T-cell (primary cell): ENCODE data around the gene CACNA1S. TPM values are rescaled to one million over a fixed set of nuclear protein-coding genes. Genes with fewer than 3 reads are reported as not detected.

Experiments
- ATAC-seq, 4 experiments: fragments of 200-7000 bp in 3 of 4; fragments of 150-1000 bp in 1 of 4; cut with Tn5 transposase; replicated peaks in 1 of 4; 1 replicate in 3 of 4; 2 replicates in 1 of 4; pipeline ENCODE4 v1.10.0; 2021; ENCODE audit warnings: moderate library complexity in 3 of 4, mild to moderate bottlenecking in 2 of 4, moderate number of reproducible peaks in 1 of 4
- CTCF ChIA-PET, 2 donors: fragments of 300-600 bp; sonication (Branson Sonifier 250); formaldehyde crosslinking; loops; one replicate each; lab custom pipeline; 2022; ENCODE audit warnings: antibody characterized with exemption in 2 of 2; lab: Charles Lee
- POLR2A ChIA-PET, 2 donors: fragments of 300-600 bp; sonication (Branson Sonifier 250); formaldehyde crosslinking; loops; one replicate each; lab custom pipeline; 2022; ENCODE audit warnings: antibody characterized with exemption in 2 of 2; lab: Charles Lee
- DNase-seq, 35 experiments: peaks; one replicate each; pipeline versions ENCODE4 v3.0.0 to v3.0.0-alpha.2; 2013 to 2023
- H3K27ac ChIP-seq: one replicate; pipeline ENCODE4 v1.5.1; 2013; ENCODE audit warnings: low read length
- H3K27me3 ChIP-seq, 2 experiments: replicated peaks in 1 of 2; 1 replicate in 1 of 2; 2 replicates in 1 of 2; pipeline versions ENCODE4 v1.6.1 to v1.7.0; 2013; ENCODE audit warnings: low read length in 1 of 2, mixed read lengths in 1 of 2; ENCODE audit not compliant: control insufficient read depth in 2 of 2, insufficient read depth in 2 of 2; ENCODE audit errors: extremely low read depth in 1 of 2
- H3K36me3 ChIP-seq, 2 donors: 1 replicate in 1 of 2; 2 replicates in 1 of 2; pipeline versions ENCODE4 v1.6.1 to v1.7.0; 2013; ENCODE audit warnings: low read length in 1 of 2; ENCODE audit not compliant: control insufficient read depth in 2 of 2, insufficient read depth in 1 of 2; ENCODE audit errors: extremely low read depth in 1 of 2
- H3K4me1 ChIP-seq, 2 experiments: 1 replicate in 1 of 2; 2 replicates in 1 of 2; pipeline versions ENCODE4 v1.6.1 to v1.7.0; 2013; ENCODE audit warnings: low read length in 2 of 2, mixed read lengths in 1 of 2; ENCODE audit not compliant: insufficient read depth in 2 of 2, control insufficient read depth in 1 of 2; ENCODE audit errors: extremely low read depth in 1 of 2
- H3K4me3 ChIP-seq, 2 donors: 1 replicate in 1 of 2; 2 replicates in 1 of 2; pipeline versions ENCODE4 v1.5.1 to v1.7.0; 2013; ENCODE audit warnings: mild to moderate bottlenecking in 2 of 2, low read length in 1 of 2, moderate library complexity in 1 of 2; ENCODE audit not compliant: control insufficient read depth in 1 of 2; ENCODE audit errors: extremely low read depth in 1 of 2
- H3K9me3 ChIP-seq: 2 replicates; pipeline ENCODE4 v1.7.0; 2013
- H3K27ac Mint-ChIP-seq, 2 donors: one replicate each; pipeline ENCODE4 v1.8.0; 2020 to 2021; ENCODE audit warnings: mild to moderate bottlenecking in 2 of 2, mixed read lengths in 2 of 2
- H3K27me3 Mint-ChIP-seq, 2 donors: one replicate each; pipeline ENCODE4 v1.8.0; 2021 to 2022; ENCODE audit warnings: mixed read lengths in 2 of 2
- H3K36me3 Mint-ChIP-seq: one replicate; pipeline ENCODE4 v1.8.0; 2021; ENCODE audit warnings: mixed read lengths
- H3K4me1 Mint-ChIP-seq, 3 donors: one replicate each; pipeline ENCODE4 v1.8.0; 2020 to 2022; ENCODE audit warnings: mixed read lengths in 3 of 3, mild to moderate bottlenecking in 1 of 3
- H3K4me3 Mint-ChIP-seq, 3 donors: one replicate each; pipeline ENCODE4 v1.8.0; 2020 to 2022; ENCODE audit warnings: mild to moderate bottlenecking in 3 of 3, mixed read lengths in 3 of 3, moderate library complexity in 3 of 3
- H3K9me3 Mint-ChIP-seq, 3 donors: one replicate each; pipeline ENCODE4 v1.8.0; 2020 to 2022; ENCODE audit warnings: mixed read lengths in 3 of 3
- WGBS: methylation state at CpG from one replicate; pipeline ENCODE4 v1.1.5; 2013; ENCODE audit warnings: missing lambda C conversion rate; ENCODE audit not compliant: insufficient coverage; 5-methylcytosine and 5-hydroxymethylcytosine counted together
- total RNA-seq, 35 experiments: library from RNA in 6 of 35; stranded (reverse) in 6 of 35; fragments of 120-200 nt in 1 of 35; gene quantifications; one replicate each; pipeline versions ENCODE4 v1.2.1 to v1.2.4 and lab custom pipeline; 2013 to 2026

The CACNA1S gene
- total RNA-seq, 5 donors from 2014 or later (not counting 1 experiment from before 2014, with no cell fraction given) = not detected

GRCh38 chr1:201068976-201069375 is 43.2 kb downstream of the CACNA1S start:
- 92% methylated on average over 2 of the region's 4 CpGs for WGBS
- CTCF ChIA-PET = no interaction called here
- no peak for ATAC-seq

GRCh38 chr1:201066986-201067385 is 45.2 kb downstream of the CACNA1S start:
- H3K4me3 ChIP-seq = no peak overlapping the region
- H3K27ac ChIP-seq = no peak overlapping the region
- no peaks in the 10 kb centered on the region for H3K4me1 ChIP-seq
- 100% methylated on average over 1 of the region's 4 CpGs for WGBS
- no peaks in the 10 kb centered on the region for H3K36me3 Mint-ChIP-seq
- H3K9me3 Mint-ChIP-seq = no peaks in the 10 kb centered on the region
- no peaks in the 10 kb centered on the region for H3K9me3 ChIP-seq
- H3K4me3 Mint-ChIP-seq = no peak overlapping the region
- peaks cover 0 to 4% (median 0%) of the 10 kb centered on the region in 3 donors for H3K4me1 Mint-ChIP-seq
- ChIA-PET POLR2A (no interaction called here), CTCF (no interaction called here)
- H3K27me3 ChIP-seq = peaks cover 0 to 27% of the 10 kb centered on the region in 2 experiments
- DNase-seq (no peak), ATAC-seq (no peak)
- no peak overlapping the region for H3K27ac Mint-ChIP-seq
- no peaks in the 10 kb centered on the region for H3K36me3 ChIP-seq
- H3K27me3 Mint-ChIP-seq = peaks cover 3 to 8% of the 10 kb centered on the region in 2 donors

More at GRCh38 chr1:201068976-201069375, 43.2 kb downstream of the CACNA1S start:
- Mint-ChIP-seq H3K4me3 (no peak overlapping the region), H3K27ac (no peak overlapping the region), H3K4me1 (peaks cover 0 to 4% (median 0%) of the 10 kb centered on the region in 3 donors), H3K36me3 (no peaks in the 10 kb centered on the region), H3K9me3 (no peaks in the 10 kb centered on the region), H3K27me3 (peaks cover 3 to 8% of the 10 kb centered on the region in 2 donors)
- Histone ChIP-seq H3K4me1 (no peaks in the 10 kb centered on the region), H3K27ac (no peak overlapping the region), H3K4me3 (no peak overlapping the region), H3K27me3 (peaks cover 0 to 21% of the 10 kb centered on the region in 2 experiments), H3K9me3 (no peaks in the 10 kb centered on the region), H3K36me3 (no peaks in the 10 kb centered on the region)
- no peak for DNase-seq
- POLR2A ChIA-PET = no interaction called here

- Mint-ChIP-seq H3K36me3 (no peaks in the 10 kb centered on the region), H3K27me3 (peaks cover 3 to 8% of the 10 kb centered on the region in 2 donors), H3K9me3 (no peaks in the 10 kb centered on the region), H3K4me3 (no peak overlapping the region), H3K4me1 (no peaks in the 10 kb centered on the region), H3K27ac (no peak overlapping the region)
- Histone ChIP-seq H3K36me3 (no peaks in the 10 kb centered on the region), H3K27me3 (peaks cover 0 to 27% of the 10 kb centered on the region in 2 experiments), H3K9me3 (no peaks in the 10 kb centered on the region), H3K4me1 (no peaks in the 10 kb centered on the region), H3K4me3 (no peak overlapping the region), H3K27ac (no peak overlapping the region)
- DNase-seq (no peak), ATAC-seq (no peak)
- ChIA-PET CTCF (no interaction called here), POLR2A (no interaction called here)
- 92% methylated on average over 9 of the region's 10 CpGs for WGBS
Measured at GRCh38 chr1:201065686-201066085, 46.5 kb downstream of the CACNA1S start.

GRCh38 chr1:201064806-201065205 is 47.4 kb downstream of the CACNA1S start:
- no peaks in the 10 kb centered on the region for H3K36me3 ChIP-seq
- ATAC-seq = no peak
- Mint-ChIP-seq H3K36me3 (no peaks in the 10 kb centered on the region), H3K4me3 (no peak overlapping the region), H3K4me1 (no peaks in the 10 kb centered on the region), H3K9me3 (no peaks in the 10 kb centered on the region), H3K27me3 (peaks cover 3 to 6% of the 10 kb centered on the region in 2 donors), H3K27ac (no peak overlapping the region)
- no peaks in the 10 kb centered on the region for H3K9me3 ChIP-seq
- peaks cover 0 to 23% of the 10 kb centered on the region in 2 experiments for H3K27me3 ChIP-seq
- no peak overlapping the region for H3K4me3 ChIP-seq
- ChIA-PET CTCF (no interaction called here), POLR2A (no interaction called here)
- H3K4me1 ChIP-seq = no peaks in the 10 kb centered on the region
- DNase-seq = no peak
- no peak overlapping the region for H3K27ac ChIP-seq
- WGBS = 81% methylated on average over 8 of the region's 8 CpGs

- no peak overlapping the region for H3K4me3 ChIP-seq
- ChIA-PET CTCF (interaction anchor here in 1 of 2 donors (0.7 kb wide), 1 partner anchor 38 kb away, joined by 3 read pairs; no protein-coding TSS in a partner anchor), POLR2A (no interaction called here)
- no peaks in the 10 kb centered on the region for H3K9me3 Mint-ChIP-seq
- WGBS = 100% methylated on average over 2 of the region's 7 CpGs
- no peaks in the 10 kb centered on the region for H3K36me3 Mint-ChIP-seq
- H3K27me3 ChIP-seq = peaks cover 0 to 17% of the 10 kb centered on the region in 2 experiments
- no peak overlapping the region for H3K27ac Mint-ChIP-seq
- peaks cover 3 to 6% of the 10 kb centered on the region in 2 donors for H3K27me3 Mint-ChIP-seq
- H3K4me1 Mint-ChIP-seq = peaks cover 0 to under 1% (median 0%) of the 10 kb centered on the region in 3 donors
- H3K4me3 Mint-ChIP-seq = no peak overlapping the region
- DNase-seq = no peak
- no peak for ATAC-seq
- H3K4me1 ChIP-seq = no peaks in the 10 kb centered on the region
- no peaks in the 10 kb centered on the region for H3K36me3 ChIP-seq
- no peaks in the 10 kb centered on the region for H3K9me3 ChIP-seq
- no peak overlapping the region for H3K27ac ChIP-seq
Measured at GRCh38 chr1:201063145-201063544, 49.1 kb downstream of the CACNA1S start.

- no peak for DNase-seq
- ChIA-PET POLR2A (no interaction called here), CTCF (no interaction called here)
- Mint-ChIP-seq H3K36me3 (no peaks in the 10 kb centered on the region), H3K4me1 (peaks cover 3 to 6% (median 5%) of the 10 kb centered on the region in 3 donors), H3K27ac (no peak overlapping the region), H3K9me3 (no peaks in the 10 kb centered on the region), H3K27me3 (peaks cover 3 to 6% of the 10 kb centered on the region in 2 donors), H3K4me3 (no peak overlapping the region)
- Histone ChIP-seq H3K9me3 (no peaks in the 10 kb centered on the region), H3K4me3 (no peak overlapping the region), H3K36me3 (no peaks in the 10 kb centered on the region), H3K27ac (no peak overlapping the region), H3K27me3 (peaks cover 0 to 14% of the 10 kb centered on the region in 2 experiments), H3K4me1 (no peaks in the 10 kb centered on the region)
- 50% methylated on average over 1 of the region's 8 CpGs for whole genome bisulfite sequencing
- peak in 1 of 4 experiments; percentile 10 for ATAC-seq
Measured at GRCh38 chr1:201062511-201063091, 49.6 kb downstream of the CACNA1S start.
